ENCODE measurements around the gene NOS3. TPM values are rescaled to one million over a fixed set of nuclear protein-coding genes. Genes with fewer than 3 reads are reported as not detected.
A peak's percentile ranks its signal among the peaks of the same experiment; 100 is the strongest.
"Not testable (repeated sequence)": the region's sequence is repeated elsewhere in the genome, so short reads cannot be mapped to it uniquely, and the experiment has no call there.

NOS3 gene
- total RNA-seq, 1 experiment from 2014 or later = not detected

- no peak for DNase-seq (ENCODE audit: low read depth)
These were observed 44.4 kb downstream of the NOS3 start for GRCh38 chr7:151035026-151035717.

DNA sequence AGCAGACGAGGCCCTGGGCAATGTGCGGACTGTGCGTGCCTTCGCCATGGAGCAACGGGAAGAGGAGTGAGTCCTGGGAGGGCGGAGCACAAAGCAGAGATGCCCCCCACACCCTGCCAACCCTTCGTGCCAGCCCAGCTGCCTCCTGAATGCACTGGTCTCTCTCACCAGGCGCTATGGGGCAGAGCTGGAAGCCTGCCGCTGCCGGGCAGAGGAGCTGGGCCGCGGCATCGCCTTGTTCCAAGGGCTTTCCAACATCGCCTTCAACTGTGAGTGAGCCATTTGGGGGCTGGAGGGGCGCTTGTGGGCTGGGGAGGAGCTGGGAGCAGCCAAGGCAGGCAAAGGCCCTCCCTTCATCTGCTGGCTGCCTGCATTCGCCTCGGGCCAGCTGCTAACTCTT is 45.1 kb downstream of the NOS3 start:
- no peak for DNase-seq (ENCODE audit: low read depth)

GRCh38 chr7:151038951-151039849 is 48.4 kb downstream of the NOS3 start:
- DNase-seq (ENCODE audit: low read depth) = peak; percentile 96

DNA sequence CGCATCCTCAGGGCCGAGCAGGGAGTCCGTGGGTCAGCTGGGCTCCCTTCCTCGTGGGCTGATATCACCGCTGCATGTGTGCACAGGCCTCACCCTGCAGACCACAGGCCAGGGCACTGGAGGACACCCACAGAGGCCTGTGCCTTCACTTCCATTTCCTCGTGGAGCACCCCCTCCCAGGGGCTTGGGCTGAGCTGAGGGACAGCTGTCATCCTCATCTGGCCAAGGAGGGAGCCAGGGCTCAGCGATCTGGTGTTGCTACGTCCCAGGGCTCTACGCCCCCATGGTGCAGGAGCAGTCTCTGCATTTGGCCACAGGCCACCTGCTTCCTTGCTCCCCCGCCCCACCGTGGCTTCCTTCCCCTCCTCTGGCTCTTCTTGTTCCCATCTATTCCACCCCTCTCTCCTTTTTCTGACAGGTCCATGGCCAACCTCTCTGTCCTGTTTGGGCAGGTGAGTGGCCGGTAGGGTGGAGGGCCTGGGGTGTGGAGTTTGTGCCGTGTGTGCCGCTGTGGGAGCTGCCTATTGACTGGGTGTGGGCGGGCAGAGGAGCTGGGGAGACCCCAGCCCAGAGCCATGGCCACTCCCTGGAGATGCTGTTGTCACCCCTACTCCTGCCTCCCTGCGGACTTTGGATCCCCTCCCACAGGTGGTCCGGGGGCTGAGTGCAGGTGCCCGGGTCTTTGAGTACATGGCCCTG is 49.2 kb downstream of the NOS3 start:
- no peak for DNase-seq (ENCODE audit: low read depth)

DNA sequence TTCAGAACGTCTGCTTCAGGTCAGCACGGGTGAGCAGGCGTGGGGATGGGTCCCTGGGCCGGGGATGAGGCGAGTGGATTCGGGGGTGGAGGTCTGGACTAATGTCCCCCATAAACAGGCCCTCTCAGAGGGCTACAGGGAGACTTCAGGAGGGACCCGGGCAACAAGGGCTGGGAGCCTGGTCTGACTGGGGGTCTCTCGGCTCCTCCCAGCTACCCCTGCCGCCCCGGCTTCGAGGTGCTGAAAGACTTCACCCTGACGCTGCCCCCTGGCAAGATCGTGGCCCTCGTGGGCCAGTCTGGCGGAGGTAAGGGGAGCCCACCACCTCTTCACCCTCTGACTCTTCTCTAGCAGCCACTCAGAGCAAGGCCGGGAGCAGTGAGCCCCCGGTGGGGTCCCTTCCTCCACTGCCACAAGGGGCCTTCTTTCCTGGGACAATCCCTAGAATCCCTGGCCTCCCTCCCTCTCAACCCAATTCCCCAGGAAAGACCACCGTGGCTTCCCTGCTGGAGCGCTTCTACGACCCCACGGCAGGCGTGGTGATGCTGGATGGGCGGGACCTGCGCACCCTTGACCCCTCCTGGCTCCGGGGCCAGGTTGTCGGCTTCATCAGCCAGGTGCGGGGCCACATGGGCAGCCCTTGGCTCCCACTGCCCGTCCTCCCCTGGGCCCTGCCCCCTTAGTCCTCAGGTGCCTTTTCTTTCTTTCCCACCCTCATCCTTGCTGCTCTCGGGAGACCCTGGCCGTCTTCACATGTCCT is 50.0 kb downstream of the NOS3 start:
- DNase-seq (ENCODE audit: low read depth) = no peak

GRCh38 chr7:151043449-151043848 is 52.6 kb downstream of the NOS3 start:
- DNase-seq (ENCODE audit: low read depth) = not testable (repeated sequence)

- DNase-seq (ENCODE audit: low read depth) = no peak
These were observed 53.1 kb downstream of the NOS3 start for GRCh38 chr7:151043959-151044358.

GRCh38 chr7:151045262-151045661 is 54.4 kb downstream of the NOS3 start:
- no peak for DNase-seq (ENCODE audit: low read depth)

DNA sequence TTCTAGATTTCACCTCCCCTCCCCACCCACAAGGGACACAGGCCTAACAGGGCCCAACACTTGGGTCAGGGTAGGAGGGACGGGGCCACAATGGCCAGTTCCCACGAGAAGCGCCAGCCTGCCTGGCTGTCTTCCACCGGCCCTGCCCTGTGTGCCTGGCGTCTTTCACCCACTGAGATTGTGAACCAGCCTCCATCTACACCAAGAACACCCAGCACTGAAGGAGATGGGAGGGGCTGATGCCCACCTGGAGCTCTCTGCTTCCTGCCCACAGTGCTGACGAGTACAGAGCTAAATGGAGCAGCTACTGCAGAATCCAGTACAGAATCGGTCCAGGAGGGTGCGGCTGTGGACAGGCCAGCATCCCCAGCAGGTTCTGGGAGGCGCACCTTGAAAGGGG is 55.1 kb downstream of the NOS3 start:
- DNase-seq (ENCODE audit: low read depth) = no peak

- DNase-seq (ENCODE audit: low read depth) = peak; percentile 55
These were observed 56.1 kb downstream of the NOS3 start for GRCh38 chr7:151046603-151047573.

GRCh38 chr7:151047976-151048815 is 57.4 kb downstream of the NOS3 start, which contains the start of gene ASIC3:
TSS of gene ASIC3 (plus strand) at chr7:151048531. CDS start at chr7:151048886, 355 bp downstream.
- no peak for DNase-seq (ENCODE audit: low read depth)

GRCh38 chr7:151048911-151049463 is 58.2 kb downstream of the NOS3 start:
- DNase-seq (ENCODE audit: low read depth) = no peak

- no peak for DNase-seq (ENCODE audit: low read depth)
These were observed 60.3 kb downstream of the NOS3 start for GRCh38 chr7:151051108-151051507.

DNA sequence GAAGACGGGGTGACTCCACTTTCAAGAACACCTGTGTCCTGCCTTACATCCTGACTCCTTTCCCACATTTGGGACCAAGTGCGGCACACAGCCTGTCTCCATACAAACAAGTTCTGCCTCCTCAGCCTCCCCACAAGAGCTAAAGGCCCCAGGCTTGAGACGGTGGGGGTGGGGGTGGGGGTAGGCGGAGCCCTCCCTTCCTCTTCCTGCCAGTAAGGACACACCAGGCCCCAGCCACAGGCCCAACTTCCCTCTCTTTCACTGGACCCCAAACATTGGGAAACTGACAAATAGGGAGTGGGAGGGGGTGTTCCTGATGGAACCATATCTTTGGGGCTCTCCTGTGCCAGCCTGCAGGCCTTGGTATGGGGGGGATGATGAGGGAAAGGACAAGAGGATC is 62.3 kb downstream of the NOS3 start:
- DNase-seq (ENCODE audit: low read depth) = no peak

GRCh38 chr7:151053751-151054150 is 62.9 kb downstream of the NOS3 start:
- no peak for DNase-seq (ENCODE audit: low read depth)

GRCh38 chr7:151056283-151056665 is 65.5 kb downstream of the NOS3 start:
- DNase-seq (ENCODE audit: low read depth) = peak; percentile 25

- DNase-seq (ENCODE audit: low read depth) = no peak
These were observed 66.1 kb downstream of the NOS3 start for GRCh38 chr7:151056666-151057505.

GRCh38 chr7:151057506-151057988 is 66.7 kb downstream of the NOS3 start, which contains the start of gene CDK5:
TSS of gene CDK5 (minus strand) at chr7:151057897. CDS start at chr7:151057848, 49 bp downstream.
- no peak for DNase-seq (ENCODE audit: low read depth)
